Measurements from ENCODE around the gene SLC5A8. TPM values are rescaled to one million over a fixed set of nuclear protein-coding genes. Genes with fewer than 3 reads are reported as not detected.

The SLC5A8 gene, protein sequence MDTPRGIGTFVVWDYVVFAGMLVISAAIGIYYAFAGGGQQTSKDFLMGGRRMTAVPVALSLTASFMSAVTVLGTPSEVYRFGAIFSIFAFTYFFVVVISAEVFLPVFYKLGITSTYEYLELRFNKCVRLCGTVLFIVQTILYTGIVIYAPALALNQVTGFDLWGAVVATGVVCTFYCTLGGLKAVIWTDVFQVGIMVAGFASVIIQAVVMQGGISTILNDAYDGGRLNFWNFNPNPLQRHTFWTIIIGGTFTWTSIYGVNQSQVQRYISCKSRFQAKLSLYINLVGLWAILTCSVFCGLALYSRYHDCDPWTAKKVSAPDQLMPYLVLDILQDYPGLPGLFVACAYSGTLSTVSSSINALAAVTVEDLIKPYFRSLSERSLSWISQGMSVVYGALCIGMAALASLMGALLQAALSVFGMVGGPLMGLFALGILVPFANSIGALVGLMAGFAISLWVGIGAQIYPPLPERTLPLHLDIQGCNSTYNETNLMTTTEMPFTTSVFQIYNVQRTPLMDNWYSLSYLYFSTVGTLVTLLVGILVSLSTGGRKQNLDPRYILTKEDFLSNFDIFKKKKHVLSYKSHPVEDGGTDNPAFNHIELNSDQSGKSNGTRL
- polyA plus RNA-seq (2012; ENCODE audit: insufficient read depth, insufficient read length, low read depth) = not detected

DNA sequence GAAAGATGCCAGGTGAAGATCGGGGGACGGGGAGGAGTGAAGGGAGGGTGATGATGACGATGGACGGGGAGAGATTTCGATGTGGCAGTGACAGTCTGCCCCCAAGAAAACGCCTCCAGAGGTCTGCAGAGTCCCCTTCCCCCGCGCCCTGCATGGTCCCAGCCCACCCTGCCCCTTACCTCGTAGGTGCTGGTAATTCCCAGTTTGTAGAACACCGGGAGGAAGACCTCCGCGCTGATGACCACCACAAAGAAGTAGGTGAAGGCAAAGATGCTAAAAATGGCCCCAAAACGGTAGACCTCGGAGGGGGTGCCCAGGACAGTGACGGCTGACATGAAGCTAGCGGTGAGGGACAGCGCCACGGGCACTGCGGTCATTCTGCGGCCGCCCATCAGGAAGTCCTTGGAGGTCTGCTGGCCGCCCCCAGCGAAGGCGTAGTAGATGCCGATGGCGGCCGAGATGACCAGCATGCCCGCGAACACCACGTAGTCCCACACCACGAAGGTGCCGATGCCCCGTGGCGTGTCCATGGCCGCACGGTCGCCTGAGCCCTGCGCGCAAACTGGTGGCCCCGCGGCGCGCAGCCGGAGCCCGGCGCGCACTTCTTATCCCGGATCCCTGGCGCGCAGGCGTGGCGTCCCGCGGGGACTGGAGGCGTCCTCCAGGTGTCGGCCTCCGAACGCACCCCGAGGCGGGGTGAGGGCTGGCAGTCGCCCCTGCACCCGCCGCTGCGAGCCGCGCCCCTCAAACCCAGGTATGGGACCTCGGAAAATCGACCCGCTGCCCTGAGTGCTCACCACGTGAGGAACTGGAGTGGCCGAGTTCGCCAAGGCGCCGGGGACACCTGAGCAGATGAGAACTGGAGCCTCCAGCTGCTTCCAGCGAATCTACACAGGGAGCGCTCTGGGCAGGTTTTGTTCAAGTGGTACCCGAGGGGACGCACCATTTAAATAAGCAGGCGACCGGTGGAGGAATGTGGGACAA lies at the start of gene SLC5A8:
Gene SLC5A8, minus strand, starts transcription at position 920 of the 984 bp plus-strand sequence. Its CDS starts 390 bp downstream, at position 530.
- H3K27me3 ChIP-seq = peaks cover 18% of the 10 kb centered on the region
- DNase-seq = no peak
- TF ChIP-seq, protein P1, sequence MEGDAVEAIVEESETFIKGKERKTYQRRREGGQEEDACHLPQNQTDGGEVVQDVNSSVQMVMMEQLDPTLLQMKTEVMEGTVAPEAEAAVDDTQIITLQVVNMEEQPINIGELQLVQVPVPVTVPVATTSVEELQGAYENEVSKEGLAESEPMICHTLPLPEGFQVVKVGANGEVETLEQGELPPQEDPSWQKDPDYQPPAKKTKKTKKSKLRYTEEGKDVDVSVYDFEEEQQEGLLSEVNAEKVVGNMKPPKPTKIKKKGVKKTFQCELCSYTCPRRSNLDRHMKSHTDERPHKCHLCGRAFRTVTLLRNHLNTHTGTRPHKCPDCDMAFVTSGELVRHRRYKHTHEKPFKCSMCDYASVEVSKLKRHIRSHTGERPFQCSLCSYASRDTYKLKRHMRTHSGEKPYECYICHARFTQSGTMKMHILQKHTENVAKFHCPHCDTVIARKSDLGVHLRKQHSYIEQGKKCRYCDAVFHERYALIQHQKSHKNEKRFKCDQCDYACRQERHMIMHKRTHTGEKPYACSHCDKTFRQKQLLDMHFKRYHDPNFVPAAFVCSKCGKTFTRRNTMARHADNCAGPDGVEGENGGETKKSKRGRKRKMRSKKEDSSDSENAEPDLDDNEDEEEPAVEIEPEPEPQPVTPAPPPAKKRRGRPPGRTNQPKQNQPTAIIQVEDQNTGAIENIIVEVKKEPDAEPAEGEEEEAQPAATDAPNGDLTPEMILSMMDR (IDR thresholded peaks at IDR 0.05; ENCODE audit: low read depth, low read length) = no peak
- no peak within 1 kb of the TSS for H3K4me3 ChIP-seq (ENCODE audit: low read depth, low read length)
- no peaks in the 10 kb centered on the region for H3K4me1 ChIP-seq
- no peaks in the 10 kb centered on the region for H3K9me3 ChIP-seq
- H3K36me3 ChIP-seq = no peaks in the 10 kb centered on the region

DNA sequence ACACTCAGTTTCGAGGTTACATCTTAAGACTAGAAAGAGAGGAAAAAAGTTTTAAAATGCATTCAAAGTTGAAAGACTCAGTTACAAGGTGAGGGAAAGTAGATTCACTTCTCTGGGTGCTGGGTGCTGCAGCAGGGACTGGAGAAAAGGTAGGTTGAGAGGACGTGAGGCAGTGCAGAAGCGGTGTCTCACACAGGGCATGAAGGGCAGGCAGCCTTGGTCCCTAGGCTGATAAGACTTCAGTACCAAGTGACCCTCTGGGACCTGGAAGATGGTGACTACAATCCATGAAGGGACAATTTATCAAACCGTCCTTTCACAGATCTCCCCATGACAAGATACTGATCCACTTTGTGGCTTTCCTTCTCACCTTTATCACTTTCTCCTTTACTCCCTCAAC lies 47.3 kb upstream of the SLC5A8 start:
- H3K9me3 ChIP-seq = no peaks in the 10 kb centered on the region
- H3K4me1 ChIP-seq = no peaks in the 10 kb centered on the region
- no peak for DNase-seq
- H3K4me3 ChIP-seq (ENCODE audit: low read depth, low read length) = no peak overlapping the region
- TF ChIP-seq, protein P1 (IDR thresholded peaks at IDR 0.05; ENCODE audit: low read depth, low read length) = no peak
- no peaks in the 10 kb centered on the region for H3K36me3 ChIP-seq
- H3K27me3 ChIP-seq = no peaks in the 10 kb centered on the region

DNA sequence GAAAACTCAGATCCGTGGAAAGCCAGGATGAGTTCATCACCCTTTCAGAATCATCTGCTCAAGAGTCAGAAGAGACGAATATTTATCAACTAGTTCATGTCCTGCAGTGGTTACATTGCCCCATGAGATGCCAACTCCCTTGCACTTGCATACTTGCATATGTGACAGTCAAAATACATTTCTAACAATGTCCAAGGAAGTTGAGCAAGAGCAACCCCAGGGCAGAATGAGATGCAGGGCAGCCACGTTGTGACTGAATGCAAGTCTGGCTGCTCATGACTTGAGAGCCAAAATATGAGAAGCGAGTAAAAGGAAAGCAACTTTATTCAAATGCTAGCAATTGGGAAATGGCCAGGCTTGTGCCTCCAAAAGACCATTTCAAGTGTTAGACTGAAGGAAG lies 46.2 kb upstream of the SLC5A8 start:
- H3K36me3 ChIP-seq = no peaks in the 10 kb centered on the region
- TF ChIP-seq, protein P1 (IDR thresholded peaks at IDR 0.05; ENCODE audit: low read depth, low read length) = no peak
- no peak for DNase-seq
- no peaks in the 10 kb centered on the region for H3K9me3 ChIP-seq
- H3K4me3 ChIP-seq (ENCODE audit: low read depth, low read length) = no peak overlapping the region
- H3K4me1 ChIP-seq = no peaks in the 10 kb centered on the region
- H3K27me3 ChIP-seq = no peaks in the 10 kb centered on the region

DNA sequence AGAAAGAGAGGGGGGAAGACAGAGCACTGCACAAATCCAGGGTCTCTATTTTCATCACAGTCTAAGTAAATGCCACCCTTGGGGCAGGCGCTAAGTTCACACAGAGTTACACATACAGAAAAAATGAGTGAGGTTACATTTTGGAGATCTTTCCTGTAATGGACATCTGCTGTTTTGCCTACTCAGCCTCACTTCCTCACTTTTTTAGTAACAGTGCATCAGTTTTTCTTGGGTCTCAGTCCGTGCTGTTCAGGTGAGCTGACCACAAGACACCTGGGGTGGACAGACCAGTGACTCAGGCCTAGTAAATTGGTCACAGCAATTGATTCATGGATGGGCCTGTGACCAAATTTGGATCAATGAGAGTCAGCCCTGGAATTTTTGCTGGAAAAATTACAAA lies 33.6 kb upstream of the SLC5A8 start:
- Histone ChIP-seq H3K4me1 (no peaks in the 10 kb centered on the region), H3K9me3 (no peaks in the 10 kb centered on the region), H3K27me3 (0 out of 2 replicates have a peak, but pooled peaks cover under 1% of the 10 kb centered on the region), H3K4me3 (ENCODE audit: low read depth, low read length) (no peak overlapping the region), H3K36me3 (no peaks in the 10 kb centered on the region)
- DNase-seq = no peak
- TF ChIP-seq, protein P1 (IDR thresholded peaks at IDR 0.05; ENCODE audit: low read depth, low read length) = no peak

DNA sequence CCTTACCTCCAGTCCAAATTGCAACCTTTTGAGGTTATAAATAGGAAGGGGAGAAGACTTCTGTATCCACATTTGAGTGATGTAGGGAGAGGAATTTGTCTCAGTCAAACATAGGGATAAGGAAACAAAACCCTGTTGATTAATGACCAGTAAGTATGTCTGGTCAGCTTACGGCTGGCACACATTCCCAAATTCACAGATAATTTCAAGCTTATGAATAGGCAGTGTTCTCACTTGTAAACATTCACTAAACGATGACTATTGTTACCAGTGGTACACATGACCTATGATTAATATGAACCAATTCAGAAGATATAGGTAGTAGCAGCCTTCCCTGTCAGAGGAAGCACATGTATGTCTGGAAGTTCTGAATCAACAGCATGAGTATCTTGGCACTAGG lies 33.0 kb upstream of the SLC5A8 start:
- TF ChIP-seq, protein P1 (IDR thresholded peaks at IDR 0.05; ENCODE audit: low read depth, low read length) = no peak
- no peaks in the 10 kb centered on the region for H3K36me3 ChIP-seq
- H3K4me3 ChIP-seq (ENCODE audit: low read depth, low read length) = no peak overlapping the region
- DNase-seq = no peak
- no peaks in the 10 kb centered on the region for H3K27me3 ChIP-seq
- no peaks in the 10 kb centered on the region for H3K9me3 ChIP-seq
- H3K4me1 ChIP-seq = no peaks in the 10 kb centered on the region

All from BE2C (cell line).